Measurements from ENCODE around the gene ITGAV.

DNA sequence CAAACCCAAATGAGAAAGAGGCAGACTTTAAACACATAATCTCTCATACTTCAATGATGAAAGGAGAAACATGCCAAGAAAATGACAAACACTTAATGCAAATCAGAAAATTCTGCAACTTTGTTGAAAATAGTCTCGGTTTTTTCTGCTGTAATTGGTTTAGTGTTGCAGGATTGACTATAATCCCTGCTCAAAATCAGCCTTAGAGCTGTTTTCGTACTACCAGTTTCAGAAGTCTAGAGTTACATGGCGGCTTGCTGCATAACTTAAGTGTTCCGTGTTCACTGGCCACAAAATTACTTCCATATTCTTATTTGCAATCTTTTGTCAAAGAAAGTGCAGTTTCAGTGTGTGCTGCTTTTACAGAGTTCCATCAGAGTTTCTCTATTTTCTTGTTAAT, 48.9 kb upstream of the ITGAV start:
- TF ChIP-seq, protein P1, sequence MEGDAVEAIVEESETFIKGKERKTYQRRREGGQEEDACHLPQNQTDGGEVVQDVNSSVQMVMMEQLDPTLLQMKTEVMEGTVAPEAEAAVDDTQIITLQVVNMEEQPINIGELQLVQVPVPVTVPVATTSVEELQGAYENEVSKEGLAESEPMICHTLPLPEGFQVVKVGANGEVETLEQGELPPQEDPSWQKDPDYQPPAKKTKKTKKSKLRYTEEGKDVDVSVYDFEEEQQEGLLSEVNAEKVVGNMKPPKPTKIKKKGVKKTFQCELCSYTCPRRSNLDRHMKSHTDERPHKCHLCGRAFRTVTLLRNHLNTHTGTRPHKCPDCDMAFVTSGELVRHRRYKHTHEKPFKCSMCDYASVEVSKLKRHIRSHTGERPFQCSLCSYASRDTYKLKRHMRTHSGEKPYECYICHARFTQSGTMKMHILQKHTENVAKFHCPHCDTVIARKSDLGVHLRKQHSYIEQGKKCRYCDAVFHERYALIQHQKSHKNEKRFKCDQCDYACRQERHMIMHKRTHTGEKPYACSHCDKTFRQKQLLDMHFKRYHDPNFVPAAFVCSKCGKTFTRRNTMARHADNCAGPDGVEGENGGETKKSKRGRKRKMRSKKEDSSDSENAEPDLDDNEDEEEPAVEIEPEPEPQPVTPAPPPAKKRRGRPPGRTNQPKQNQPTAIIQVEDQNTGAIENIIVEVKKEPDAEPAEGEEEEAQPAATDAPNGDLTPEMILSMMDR (IDR thresholded peaks at IDR 0.05): no peak
- no peak for TF ChIP-seq POLR2A (IDR thresholded peaks at IDR 0.05)
